ENCODE data around the gene IFI30.

- TF ChIP-seq CTCF (IDR thresholded peaks at IDR 0.05) (no peak), POLR2A (IDR thresholded peaks at IDR 0.05) (no peak)
Measured at GRCh38 chr19:18130523-18131242, 42.9 kb upstream of the IFI30 start.
